Activated CD8-positive, alpha-beta memory T cell treated with anti-CD3 and anti-CD28 coated beads for 24 hours (primary cell): ENCODE measurements around the gene TTLL10.
"Not testable (repeated sequence)": the region's sequence is repeated elsewhere in the genome, so short reads cannot be mapped to it uniquely, and the experiment has no call there.

ENCODE experiments used
- DNase-seq: peaks from one replicate; pipeline ENCODE4 v3.0.0-alpha.2; 2020

TTLL10 gene

GRCh38 chr1:1175221-1176062, 1.8 kb downstream of the TTLL10 start:
- DNase-seq, result no peak

- DNase-seq, result not testable (repeated sequence)
These were observed 2.5 kb downstream of the TTLL10 start for GRCh38 chr1:1176063-1176761.

GRCh38 chr1:1176931-1177330, 3.3 kb downstream of the TTLL10 start:
- DNase-seq, result no peak

GRCh38 chr1:1177452-1178206, 3.9 kb downstream of the TTLL10 start:
- DNase-seq, result no peak

- DNase-seq, result no peak
These were observed 5.2 kb downstream of the TTLL10 start for GRCh38 chr1:1178794-1179331.

GRCh38 chr1:1179346-1179982, 5.8 kb downstream of the TTLL10 start:
- no peak for DNase-seq

- DNase-seq, result no peak
These were observed 6.5 kb downstream of the TTLL10 start for GRCh38 chr1:1179983-1180861.

GRCh38 chr1:1181129-1181937, 7.7 kb downstream of the TTLL10 start:
- DNase-seq, result no peak

GRCh38 chr1:1181938-1182410, 8.3 kb downstream of the TTLL10 start:
- DNase-seq, result no peak

GRCh38 chr1:1182491-1183220, 9.0 kb downstream of the TTLL10 start:
- no peak for DNase-seq

GRCh38 chr1:1183221-1183747, 9.6 kb downstream of the TTLL10 start:
- DNase-seq, result no peak

- no peak for DNase-seq
These were observed 10.4 kb downstream of the TTLL10 start for GRCh38 chr1:1183833-1184775.

GRCh38 chr1:1185101-1185765, 11.6 kb downstream of the TTLL10 start:
- no peak for DNase-seq

- no peak for DNase-seq
These were observed 14.3 kb downstream of the TTLL10 start for GRCh38 chr1:1187938-1188337.

- DNase-seq, result no peak
These were observed 15.4 kb downstream of the TTLL10 start for GRCh38 chr1:1189111-1189510.

GRCh38 chr1:1191734-1192133, 18.1 kb downstream of the TTLL10 start:
- DNase-seq, result no peak

GRCh38 chr1:1194723-1195122, 21.0 kb downstream of the TTLL10 start:
- DNase-seq, result no peak

- not testable (repeated sequence) for DNase-seq
These were observed 22.0 kb downstream of the TTLL10 start for GRCh38 chr1:1195726-1196125.
